A204.1 (cell line): ENCODE data around the gene SMAP1.
"Not testable (repeated sequence)": the region's sequence is repeated elsewhere in the genome, so short reads cannot be mapped to it uniquely, and the experiment has no call there.

Source experiments
- FAIRE-seq: peaks from 2 replicates; lab custom pipeline; 2012; peaks lifted over from hg19 to GRCh38; lab: Jason Lieb, UNC

SMAP1 gene

DNA sequence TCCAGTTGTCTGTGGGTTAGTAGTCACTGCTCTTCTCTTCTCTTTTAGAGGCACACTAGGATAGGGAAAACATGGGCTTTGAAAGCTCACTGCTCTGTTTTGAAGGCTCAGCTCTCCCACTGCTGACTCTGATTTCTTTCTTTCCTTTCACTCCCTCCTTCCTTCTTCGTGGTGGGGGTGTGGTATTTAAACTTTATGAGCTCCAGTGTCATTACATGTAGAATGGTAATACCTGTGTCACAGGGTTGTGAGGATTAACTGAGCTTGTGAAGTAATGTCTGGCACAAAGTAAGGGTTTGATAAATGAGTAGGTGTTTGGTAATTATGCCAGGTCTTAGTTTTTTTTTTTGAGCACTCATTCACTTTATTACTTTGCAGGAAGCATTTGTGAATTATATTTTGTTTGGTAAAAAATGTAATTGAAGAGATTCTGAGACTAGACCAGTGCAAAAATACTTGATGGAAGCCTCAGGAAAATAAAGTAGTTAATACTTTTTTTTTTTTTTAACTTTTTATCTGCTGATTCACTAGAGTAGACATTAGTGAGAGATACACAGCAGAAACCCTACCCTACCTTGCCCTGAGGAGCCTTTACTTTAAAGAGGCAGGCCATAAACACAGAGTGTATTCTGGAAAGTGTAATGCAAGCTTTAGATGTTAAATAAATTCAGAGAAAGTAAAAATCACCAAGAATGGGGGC, 17.3 kb downstream of the SMAP1 start:
- no peak for FAIRE-seq

DNA sequence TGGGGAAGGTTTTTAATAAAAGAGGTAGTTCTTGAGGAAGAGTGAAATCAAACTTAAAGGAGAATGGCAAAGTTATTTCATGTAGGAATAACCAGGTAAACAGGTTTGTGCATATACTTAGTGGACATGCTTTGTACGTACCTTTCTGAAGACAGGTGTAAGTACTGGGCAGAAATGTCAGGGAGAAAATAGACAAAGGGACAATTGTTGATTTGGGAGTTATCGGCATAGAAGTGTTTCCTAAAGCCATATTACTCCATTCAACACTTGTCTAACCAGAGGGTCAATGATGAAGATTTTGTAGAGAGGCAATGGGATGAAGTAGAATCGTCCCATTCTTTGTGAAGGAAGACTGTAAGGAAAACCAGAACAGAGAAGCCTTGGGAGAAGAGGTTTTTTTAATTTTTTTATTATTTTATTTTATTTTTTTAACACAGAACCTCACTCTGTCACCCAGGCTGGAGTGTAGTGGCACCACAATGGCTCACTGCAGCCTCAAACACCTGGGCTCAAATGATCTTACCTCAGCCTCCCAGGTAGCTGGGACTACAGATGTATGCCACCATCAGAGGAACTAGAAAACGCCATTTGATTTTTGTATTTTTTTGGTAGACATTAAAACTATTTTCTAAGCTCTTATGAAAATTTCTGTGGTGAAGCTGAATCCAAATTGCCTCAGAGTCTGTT, 18.0 kb downstream of the SMAP1 start:
- FAIRE-seq = no peak

DNA sequence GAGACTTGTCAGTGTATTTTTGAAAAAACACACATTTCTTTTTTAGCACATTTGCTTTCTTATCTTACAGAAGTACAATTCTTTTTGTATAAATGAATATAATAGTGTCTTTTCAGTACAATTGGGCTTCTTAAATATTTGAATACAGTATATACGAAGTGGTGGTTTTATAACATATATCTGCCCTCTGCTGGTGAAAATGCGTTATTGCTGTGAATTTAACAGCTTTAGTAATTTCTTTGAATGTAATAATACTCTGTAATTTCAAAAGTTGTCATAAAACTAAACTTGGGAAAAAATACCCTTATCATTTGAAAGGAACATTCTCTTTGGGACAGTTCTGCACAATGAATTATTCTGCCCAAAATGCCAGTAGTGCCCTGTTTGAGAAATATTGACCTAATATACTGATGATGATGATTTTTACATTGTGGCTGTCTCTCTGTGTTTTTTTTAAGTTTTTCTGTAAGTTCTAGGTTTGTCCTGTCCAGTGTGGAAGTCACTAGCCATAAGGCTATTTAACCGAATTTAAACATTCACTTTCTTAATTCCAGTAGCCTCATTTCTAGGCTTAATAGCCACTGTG, 19.0 kb downstream of the SMAP1 start:
- peak; percentile 99 for FAIRE-seq

DNA sequence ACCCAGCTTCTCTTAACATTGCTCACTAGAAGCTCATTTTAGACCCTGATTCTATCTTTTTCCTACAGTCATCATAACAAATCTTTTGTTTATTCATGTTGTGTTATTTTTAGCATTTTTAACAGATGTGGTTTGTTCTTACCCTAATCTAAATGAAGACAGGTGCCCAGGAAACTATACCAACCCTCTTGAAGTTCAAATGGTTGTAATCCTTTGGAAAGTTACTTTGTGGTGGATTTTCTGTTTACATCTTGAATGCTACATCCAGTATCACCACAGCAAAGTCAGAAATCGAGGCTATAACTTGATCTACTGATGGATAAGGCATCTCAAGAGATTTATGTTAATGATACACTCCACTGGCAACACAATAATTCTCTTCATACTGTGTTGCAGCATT, 26.2 kb downstream of the SMAP1 start:
- no peak for FAIRE-seq

DNA sequence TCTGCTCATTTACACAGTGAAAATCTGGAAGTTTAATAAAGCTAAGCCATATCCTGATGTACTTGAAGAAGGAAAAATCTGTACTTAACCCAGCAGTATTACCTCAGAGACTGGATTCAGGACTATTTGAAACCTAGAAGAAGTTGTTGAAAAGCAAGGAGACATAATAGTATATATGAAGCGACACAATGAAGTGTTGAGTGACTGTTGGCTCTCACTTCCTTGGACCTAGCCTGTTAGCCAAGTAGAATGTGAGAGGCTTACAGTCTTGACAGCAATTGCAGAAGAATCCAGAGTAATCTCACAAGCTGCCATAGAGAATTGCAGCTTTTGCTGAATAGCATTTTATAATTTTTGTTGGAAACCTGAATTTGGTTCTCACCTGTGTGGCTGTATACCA, 26.7 kb downstream of the SMAP1 start:
- FAIRE-seq = no peak

DNA sequence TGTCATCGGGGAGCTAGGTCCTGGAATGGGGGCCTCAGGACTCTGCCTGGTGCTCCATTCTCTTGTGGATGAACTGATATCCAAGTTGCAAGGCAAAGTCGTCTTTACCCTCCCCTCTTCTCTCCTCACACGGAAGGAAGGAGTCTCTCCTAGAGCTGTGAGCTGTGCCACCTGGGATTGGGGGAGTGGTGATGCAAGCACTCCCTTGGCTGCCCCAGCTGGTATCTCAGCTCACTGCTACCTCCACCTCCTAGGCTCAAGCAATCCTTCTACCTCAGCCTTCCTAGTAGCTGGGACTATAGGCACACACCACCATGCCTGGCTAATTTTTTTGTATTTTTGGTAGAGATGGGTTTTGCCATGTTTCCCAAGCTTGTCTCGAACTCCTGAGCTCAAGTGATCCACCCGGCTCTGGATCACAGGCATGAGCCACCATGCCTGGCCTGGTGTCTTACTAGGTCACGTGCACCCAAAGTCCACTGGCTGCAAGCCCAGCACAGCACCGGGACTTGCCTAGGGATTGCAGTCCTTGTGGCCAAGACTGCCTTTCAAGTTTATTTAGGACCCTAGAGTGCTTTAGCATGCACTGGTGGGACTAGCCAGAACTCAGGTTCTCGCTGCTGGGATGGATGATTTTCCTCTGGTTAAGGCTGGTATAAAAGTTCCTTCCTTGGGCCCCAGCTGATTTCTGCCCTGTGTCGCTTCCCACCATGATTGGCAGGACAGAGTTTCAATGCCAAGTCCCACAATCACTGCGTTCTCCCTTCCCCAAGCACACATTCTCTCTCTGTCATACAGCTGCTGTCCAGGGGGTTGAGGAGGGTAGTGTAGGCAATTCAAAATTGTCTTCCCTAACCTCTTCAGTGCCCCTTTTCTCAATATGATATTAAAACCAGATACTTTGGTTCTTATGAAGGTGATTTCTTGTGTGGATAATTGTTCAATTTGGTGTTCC, 33.5 kb downstream of the SMAP1 start:
- no peak for FAIRE-seq

DNA sequence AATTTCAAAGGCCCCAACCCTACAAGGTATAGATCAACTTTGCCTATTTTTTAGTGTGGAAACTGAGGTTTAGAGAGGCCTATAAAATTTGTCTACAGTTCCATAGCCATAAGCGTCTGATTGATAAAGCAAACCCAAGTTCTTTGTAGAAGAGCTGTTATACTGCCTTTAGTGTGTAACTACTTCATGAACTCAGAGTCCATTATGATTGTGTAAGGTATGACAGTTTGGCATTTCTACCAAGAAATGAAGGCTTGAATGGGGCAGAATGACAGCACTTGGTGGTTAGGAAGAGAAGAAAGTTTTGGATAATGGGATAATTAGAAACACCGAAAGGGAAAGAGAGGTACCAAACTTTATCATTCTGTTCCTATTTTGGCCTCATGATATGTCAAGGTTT, 38.1 kb downstream of the SMAP1 start:
- no peak for FAIRE-seq

DNA sequence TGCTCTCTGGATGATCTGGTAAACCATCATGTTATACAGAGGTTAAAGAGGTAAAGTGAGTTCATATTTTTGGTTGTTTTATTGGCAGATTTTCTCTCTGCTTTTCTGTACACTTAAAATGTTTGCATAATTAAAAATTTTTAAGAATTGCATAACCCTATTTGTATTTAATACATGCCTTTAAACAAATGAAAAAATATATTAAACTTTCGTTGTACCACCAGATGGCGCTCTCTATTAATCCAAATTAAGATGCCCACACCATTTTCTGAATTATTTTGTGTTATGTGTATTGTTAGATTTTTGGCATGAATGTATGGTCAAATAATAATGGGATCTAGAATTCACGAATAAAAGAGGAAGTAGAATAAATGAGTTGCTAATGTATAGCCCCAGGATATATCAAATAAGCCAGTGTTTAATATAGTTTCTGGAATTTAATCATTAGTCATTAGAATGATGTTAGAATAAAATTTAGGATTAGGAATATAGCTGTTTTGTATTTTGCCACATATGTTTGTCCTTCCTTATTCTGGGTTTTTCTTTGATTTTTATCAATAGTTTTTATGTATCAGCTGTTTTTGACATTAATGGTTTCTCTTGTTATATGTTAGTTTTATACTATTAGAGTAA, 38.9 kb downstream of the SMAP1 start:
- FAIRE-seq = peak; percentile 98

DNA sequence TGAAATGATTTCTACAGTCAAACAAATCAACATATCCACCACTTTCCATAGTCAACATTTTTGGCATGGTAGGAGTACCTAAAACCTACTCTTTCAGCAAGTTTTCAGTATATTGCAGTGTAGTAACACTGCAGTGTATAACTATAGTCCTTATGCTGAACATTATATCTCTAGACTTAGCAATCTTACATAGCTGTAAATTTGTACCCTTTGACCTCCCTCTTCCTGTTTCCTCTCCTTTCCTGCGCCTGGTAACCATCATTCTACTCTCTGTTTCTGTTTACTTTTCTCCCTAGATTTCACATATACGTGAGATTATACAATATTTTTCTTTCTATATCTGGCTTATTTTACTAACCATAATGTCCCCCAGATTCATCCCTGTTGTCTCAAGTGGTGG, 40.2 kb downstream of the SMAP1 start:
- FAIRE-seq = no peak

DNA sequence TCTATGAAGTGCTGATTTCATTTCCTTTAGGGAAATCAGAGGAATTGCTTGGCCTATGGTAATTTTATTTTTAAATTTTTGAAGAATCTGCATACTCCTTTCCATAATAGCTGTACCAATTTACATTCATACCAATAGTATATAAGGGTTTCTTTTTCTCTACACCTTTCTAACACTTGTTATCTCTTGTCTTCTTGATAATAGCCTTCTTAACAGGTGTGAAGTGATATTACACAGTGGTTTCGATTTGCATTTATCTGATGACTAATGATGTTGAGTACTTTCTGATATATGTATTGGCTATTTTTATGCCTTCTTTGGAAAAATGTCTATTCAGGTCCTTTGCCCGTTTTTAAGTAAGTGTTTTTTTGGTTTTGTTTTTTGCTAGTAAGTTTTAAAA, 40.8 kb downstream of the SMAP1 start:
- no peak for FAIRE-seq

DNA sequence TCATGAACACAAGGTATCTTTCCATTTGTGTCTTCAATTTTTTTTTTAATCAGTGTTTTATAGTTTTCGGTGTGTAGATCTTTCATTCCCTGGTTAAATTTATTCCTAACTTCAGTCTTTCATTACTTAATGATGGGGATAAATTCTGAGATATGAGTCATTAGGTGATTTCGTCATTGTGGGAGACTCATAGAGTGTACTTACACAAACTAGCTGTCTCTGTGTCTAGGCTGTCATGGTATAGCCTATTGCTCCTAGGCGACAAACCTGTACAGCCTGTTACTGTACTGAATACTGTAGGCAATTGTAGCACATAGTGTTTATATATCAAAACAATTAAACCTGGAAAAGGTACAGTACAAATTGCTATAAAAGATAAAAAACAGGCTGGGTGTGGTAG, 42.1 kb downstream of the SMAP1 start:
- FAIRE-seq = no peak

DNA sequence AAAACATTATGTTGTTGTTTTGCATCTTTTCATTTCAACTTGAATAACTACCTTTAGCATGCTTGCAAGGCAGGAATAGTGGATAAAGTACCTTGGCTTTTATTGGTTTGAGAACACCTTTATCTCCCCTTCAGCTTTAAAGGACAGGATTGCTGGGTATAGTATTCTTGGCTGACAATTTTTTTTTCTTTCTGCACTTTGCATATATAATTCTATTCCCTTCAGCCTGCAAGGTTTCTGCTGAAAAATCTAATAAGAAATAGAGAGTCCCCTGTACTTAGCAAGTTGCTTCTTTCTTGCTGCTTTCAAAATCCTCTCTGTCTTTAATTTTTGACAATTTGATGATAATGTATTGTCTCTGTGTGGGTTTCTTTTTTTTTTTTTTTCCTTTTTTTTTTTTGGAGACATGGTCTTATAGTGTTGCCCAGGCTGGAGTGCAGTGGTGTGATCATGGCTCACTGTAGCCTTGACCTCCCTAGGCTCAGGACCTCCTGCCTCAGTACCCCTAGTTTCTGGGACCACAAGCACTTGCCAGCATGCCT, 47.1 kb downstream of the SMAP1 start:
- FAIRE-seq = no peak

DNA sequence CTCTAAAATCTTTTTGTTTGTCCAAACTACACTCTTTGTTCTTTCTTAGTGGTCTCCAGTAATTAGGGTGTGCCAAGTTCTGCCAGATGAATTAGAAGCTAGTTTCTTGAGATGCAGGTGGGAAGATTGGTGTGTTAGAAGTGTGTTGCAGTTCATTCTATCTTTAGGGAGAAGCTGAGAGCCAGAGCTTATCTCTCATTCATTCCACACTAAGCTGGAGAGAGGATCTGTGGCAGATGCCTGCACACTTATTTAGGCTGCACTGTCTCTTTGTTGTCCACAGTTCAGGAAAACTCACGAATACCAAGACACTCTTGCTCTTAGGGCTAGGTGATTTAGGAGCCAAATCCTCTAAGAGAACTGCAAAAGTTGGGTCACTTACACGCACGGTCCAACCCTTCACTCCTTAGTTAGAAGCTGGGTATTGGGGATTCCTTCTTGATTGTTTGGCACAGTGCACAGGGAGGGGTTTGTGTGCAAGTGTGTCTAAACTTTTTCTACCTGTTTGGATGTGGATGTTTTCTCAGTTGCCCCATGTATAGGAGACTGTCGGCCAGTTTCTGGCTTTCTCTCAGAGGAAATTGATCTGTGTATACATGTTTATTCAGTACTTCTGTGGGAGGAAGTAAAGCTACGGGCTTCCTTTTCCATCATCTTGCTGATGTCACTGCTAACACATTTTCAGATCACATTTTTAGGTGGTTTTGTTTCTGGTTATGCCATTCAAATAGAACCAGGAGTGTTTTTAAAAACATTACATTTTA, 49.5 kb downstream of the SMAP1 start:
- FAIRE-seq = no peak

DNA sequence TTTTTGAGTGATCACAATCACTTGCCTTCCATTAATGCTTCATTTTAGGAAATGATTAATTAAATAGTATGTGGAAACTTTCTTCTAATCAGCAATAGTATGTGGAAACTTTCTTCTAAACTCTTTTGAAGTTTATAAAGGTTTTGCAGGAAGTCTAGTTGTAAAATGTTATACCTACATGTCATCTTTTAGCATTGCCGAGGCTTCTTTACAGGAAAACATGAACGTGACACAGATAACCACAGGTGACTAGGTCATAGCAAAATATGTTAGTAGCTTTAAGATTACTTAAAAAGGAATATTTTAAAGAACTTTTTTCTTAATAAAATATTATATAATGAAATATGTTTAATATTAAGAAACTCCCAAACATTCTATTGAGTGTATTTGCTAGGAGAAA, 56.8 kb downstream of the SMAP1 start:
- peak; percentile 53 for FAIRE-seq

DNA sequence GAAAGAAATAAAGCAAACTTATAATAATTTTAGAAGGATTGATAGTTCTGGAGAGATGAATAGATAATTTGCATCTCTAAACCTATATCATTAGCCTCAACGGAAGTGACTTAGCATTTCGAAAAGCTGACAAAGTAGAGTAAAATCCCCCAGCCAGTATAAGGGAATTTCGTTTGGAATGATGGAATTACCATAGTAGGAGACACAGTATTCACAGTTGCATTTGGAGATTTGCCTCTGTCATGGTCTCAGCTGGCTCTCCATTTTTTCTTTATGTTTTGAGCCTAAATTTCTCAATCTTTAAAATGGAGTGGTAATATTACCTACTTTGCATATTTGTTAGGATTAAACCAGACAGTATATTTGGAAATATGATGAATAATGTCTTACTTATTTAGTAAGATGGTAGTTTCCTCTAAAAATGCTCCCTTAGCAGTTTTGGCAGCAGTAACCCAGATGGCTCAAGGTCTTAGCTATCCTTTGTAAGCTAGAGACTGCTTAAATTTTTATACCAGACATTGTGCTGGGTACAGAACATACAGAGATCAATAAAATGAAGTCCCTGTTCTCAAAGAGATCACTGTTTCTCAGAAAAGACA, 58.2 kb downstream of the SMAP1 start:
- FAIRE-seq = no peak

DNA sequence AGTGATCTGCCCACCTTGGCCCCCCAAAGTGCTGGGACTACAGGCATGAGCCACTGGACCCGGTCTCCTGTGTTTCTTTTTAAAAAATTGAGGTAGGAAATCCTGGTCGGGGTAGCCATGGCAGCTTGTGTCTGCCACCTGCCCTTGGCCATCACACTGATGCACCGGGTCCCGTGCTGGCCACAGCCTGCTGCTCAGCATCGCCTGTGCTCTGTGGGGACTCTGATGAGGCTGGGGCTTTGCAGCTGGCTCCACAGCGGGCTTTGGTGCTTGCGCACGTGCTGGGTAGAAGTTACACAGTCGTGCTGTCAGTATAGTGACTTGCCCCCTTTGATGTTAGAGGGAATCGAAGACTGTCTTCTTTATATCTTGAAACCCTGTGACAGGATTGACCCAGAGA, 66.7 kb downstream of the SMAP1 start:
- FAIRE-seq = no peak

DNA sequence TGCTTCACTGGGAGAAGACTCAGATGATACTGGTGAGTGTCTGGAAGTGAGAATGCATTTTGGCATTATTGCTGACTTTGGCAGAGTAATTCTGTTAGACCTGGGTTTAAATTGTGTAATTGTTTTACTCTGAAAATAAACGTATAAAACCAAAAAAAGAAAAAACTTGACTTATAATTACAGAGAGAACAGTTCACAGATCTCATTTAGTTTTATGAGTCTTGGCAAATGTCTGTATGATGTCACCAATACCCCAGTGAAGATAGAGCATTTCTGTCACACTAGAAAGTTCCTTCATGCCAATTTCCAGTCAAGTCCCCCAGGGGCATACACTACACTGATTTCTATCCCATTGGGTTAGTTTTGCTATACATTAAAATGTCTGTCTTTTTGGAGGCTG, 67.3 kb downstream of the SMAP1 start:
- FAIRE-seq = no peak

DNA sequence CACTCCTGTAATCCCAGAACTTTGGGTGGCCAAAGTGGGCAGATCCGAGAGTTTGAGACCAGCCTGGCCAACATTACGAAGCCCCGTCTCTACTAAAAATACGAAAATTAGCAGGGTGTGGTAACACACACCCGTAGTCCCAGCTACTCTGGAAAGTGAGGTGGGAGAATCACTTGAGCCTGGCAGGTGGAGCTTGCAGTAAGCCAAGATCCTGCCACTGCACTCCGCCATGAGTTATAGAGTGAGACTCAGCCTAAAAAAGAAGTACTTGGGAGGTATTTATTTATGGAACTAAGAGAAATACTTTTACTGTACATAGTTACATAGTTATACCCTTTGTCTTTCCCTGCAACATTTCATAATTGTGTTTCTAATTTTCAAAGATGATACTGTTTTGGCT, 67.8 kb downstream of the SMAP1 start:
- no peak for FAIRE-seq

DNA sequence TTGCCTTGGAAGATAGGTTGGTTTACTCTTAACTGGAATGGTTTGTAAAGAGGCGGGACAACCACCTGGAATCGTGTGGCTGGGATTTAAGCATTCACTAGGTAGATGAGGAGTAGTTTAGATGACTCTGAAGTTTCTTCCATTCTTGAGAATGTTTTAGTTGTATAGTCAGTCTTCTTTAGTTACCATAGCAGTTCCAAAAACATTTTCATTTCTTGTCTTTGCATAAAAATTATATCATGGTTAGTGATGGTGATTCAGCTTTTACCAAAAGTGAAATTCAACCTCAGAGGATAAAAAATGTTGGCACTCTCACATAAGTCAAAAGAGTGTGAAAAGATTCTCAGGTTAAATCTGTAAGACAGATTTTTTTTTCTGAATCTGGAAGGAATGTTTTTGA, 70.3 kb downstream of the SMAP1 start:
- no peak for FAIRE-seq

DNA sequence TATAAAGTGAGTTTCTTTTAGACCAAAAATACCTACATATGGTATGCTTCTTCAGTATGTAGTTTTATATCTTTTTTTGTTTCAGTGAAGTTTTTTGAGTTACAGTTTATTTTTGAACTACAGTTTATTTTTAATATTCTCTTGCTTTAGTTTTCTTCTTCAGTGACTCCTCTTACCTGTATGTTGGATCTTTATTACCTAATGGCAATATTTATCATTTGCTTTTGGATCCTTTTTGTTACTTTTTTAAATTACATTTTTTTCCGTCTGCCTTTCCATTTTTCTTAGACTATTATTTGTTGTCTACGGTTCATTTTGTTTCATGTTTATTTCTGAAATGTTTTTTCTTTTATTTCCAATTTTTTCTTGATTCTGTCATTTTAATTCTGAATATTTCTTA, 71.9 kb downstream of the SMAP1 start:
- FAIRE-seq = peak; percentile 78

DNA sequence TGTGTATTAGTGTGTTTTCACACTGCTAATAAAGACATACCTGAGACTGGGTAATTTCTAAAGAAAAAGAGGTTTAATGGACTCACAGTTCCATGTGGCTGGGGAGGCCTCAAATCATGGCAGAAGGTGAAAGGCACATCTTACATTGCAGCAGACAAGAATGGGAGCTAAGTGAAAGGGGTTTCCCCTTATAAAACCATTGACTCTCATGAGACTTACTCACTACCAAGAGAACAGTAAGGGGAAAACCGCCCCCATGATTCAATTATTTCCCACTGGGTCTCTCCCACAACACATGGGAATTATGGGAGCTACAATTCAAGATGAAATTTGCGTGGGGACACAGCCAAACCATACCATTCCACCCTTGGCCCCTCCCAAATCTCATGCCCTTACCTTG, 73.1 kb downstream of the SMAP1 start:
- FAIRE-seq = not testable (repeated sequence)
